AG10803 (cell line): Measurements from ENCODE around the gene IZUMO1.
"Not testable (repeated sequence)": the region's sequence is repeated elsewhere in the genome, so short reads cannot be mapped to it uniquely, and the experiment has no call there.

Experiments used
- DNase-seq: peaks from one replicate; pipeline ENCODE4 v3.0.0; 2010; ENCODE audit warnings: low read depth
- H3K4me3 ChIP-seq: 2 replicates; pipeline ENCODE4 v1.5.1; 2011; ENCODE audit warnings: mild to moderate bottlenecking, low read length, control low read depth
- TF ChIP-seq, protein P1 (sequence below): conservative IDR thresholded peaks from 2 replicates; pipeline ENCODE4 v1.5.1; 2011; ENCODE audit warnings: mild to moderate bottlenecking, low read length, control low read depth, inconsistent platforms

Gene IZUMO1

GRCh38 chr19:48702701-48703100, 44.0 kb downstream of the IZUMO1 start:
- H3K4me3 ChIP-seq, result no peak overlapping the region
- TF ChIP-seq, protein P1, sequence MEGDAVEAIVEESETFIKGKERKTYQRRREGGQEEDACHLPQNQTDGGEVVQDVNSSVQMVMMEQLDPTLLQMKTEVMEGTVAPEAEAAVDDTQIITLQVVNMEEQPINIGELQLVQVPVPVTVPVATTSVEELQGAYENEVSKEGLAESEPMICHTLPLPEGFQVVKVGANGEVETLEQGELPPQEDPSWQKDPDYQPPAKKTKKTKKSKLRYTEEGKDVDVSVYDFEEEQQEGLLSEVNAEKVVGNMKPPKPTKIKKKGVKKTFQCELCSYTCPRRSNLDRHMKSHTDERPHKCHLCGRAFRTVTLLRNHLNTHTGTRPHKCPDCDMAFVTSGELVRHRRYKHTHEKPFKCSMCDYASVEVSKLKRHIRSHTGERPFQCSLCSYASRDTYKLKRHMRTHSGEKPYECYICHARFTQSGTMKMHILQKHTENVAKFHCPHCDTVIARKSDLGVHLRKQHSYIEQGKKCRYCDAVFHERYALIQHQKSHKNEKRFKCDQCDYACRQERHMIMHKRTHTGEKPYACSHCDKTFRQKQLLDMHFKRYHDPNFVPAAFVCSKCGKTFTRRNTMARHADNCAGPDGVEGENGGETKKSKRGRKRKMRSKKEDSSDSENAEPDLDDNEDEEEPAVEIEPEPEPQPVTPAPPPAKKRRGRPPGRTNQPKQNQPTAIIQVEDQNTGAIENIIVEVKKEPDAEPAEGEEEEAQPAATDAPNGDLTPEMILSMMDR, result no peak
- DNase-seq, result no peak

- TF ChIP-seq, protein P1, result no peak
- DNase-seq, result peak; percentile 73
- H3K4me3 ChIP-seq, result no peak overlapping the region
These were observed 48.7 kb downstream of the IZUMO1 start for GRCh38 chr19:48698046-48698445.

GRCh38 chr19:48696353-48697010, 50.2 kb downstream of the IZUMO1 start:
- TF ChIP-seq, protein P1, result no peak
- H3K4me3 ChIP-seq, result peak overlapping the region; percentile 26
- no peak for DNase-seq

DNA sequence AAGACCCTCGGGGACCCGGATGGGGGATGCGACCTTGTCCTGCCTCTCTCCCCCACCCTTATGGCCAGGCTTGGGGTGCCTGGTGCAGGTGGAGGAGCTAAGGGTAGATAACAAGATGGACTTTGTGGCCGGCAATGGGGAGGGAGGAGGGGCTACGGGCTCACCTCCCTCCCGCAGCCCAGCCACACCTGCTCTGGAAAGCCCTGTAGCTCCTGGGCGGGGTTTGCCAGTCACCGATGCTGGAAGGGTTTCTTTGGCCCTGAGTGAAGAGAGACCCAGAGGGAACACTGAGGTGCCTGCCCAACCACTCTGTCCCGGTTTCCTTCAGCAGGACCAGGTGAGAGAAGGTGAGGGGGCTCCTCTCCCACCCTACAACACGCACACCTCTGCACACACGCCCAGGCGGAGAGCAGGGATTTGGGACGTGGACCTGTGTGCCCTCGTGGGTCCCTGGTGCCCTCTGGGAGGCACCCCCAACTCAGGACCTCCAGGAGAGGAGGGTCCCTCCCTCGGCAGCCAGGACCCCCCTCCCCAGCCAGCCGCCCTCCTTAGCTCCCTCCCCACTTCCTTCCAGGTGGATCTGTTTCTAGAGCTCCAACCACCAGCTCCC, 50.9 kb downstream of the IZUMO1 start, which contains the start of gene FUT2:
TSS of gene FUT2 (plus strand) at position 229 of the 610 bp plus-strand sequence. CDS start 6,986 bp downstream, outside the sequence.
- TF ChIP-seq, protein P1, result no peak
- H3K4me3 ChIP-seq, result peak within 1 kb of the TSS; percentile 26
- no peak for DNase-seq

GRCh38 chr19:48693629-48694028, 53.1 kb downstream of the IZUMO1 start:
- H3K4me3 ChIP-seq, DNase-seq: not testable (repeated sequence)
